ENCODE measurements around the gene NUDT3.
"Not testable (repeated sequence)": the region's sequence is repeated elsewhere in the genome, so short reads cannot be mapped to it uniquely, and the experiment has no call there.

DNA sequence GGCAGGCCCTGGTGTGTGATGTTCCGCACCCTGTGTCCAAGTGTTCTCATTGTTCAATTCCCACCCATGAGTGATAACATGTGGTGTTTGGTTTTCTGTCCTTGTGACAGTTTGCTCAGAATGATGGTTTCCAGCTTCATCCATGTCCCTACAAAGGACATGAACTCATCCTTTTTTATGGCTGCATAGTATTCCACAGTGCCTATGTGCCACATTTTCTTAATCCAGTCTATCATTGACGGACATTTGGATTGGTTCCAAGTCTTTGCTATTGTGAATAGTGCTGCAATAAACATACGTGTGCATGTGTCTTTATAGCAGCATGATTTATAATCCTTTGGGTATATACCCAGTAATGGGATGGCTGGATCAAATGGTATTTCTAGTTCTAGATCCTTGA lies 62.7 kb downstream of the NUDT3 start:
- not testable (repeated sequence) for TF ChIP-seq POLR2A (IDR thresholded peaks at IDR 0.05)
- TF ChIP-seq, protein P1, sequence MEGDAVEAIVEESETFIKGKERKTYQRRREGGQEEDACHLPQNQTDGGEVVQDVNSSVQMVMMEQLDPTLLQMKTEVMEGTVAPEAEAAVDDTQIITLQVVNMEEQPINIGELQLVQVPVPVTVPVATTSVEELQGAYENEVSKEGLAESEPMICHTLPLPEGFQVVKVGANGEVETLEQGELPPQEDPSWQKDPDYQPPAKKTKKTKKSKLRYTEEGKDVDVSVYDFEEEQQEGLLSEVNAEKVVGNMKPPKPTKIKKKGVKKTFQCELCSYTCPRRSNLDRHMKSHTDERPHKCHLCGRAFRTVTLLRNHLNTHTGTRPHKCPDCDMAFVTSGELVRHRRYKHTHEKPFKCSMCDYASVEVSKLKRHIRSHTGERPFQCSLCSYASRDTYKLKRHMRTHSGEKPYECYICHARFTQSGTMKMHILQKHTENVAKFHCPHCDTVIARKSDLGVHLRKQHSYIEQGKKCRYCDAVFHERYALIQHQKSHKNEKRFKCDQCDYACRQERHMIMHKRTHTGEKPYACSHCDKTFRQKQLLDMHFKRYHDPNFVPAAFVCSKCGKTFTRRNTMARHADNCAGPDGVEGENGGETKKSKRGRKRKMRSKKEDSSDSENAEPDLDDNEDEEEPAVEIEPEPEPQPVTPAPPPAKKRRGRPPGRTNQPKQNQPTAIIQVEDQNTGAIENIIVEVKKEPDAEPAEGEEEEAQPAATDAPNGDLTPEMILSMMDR (IDR thresholded peaks at IDR 0.05): not testable (repeated sequence)
